HCT116 (cell line): ENCODE data around the gene GEN1.

ENCODE experiments used
- CEBPB ChIP-seq: IDR thresholded peaks from 2 replicates; pipeline ENCODE4 v1.6.1; 2012; ENCODE audit warnings: low read depth
- CTCF ChIP-seq, 3 experiments: fragments of 200-600 bp in 1 of 3; sonication (generic) in 1 of 3; IDR thresholded peaks in 2 of 3; conservative IDR thresholded peaks in 1 of 3; 2 replicates each; pipeline ENCODE4 v1.5.1; 2012 to 2017; ENCODE audit warnings: low read depth in 2 of 3, low read length in 2 of 3, antibody characterized with exemption in 1 of 3, borderline replicate concordance in 1 of 3, control low read depth in 1 of 3, mild to moderate bottlenecking in 1 of 3, mixed read lengths in 1 of 3, mixed run types in 1 of 3, moderate library complexity in 1 of 3; ENCODE audit not compliant: insufficient read depth in 1 of 3
- ELF1 ChIP-seq: IDR thresholded peaks from 2 replicates; pipeline ENCODE4 v1.6.1; 2012; ENCODE audit warnings: low read depth, borderline replicate concordance
- EZH2 ChIP-seq: fragments of 200-600 bp; sonication (generic); IDR thresholded peaks from 2 replicates; pipeline ENCODE4 v1.6.1; 2017; ENCODE audit warnings: antibody characterized with exemption, mixed run types
- POLR2A ChIP-seq: IDR thresholded peaks from 2 replicates; pipeline ENCODE4 v1.7.0; 2011; ENCODE audit warnings: borderline replicate concordance; ENCODE audit not compliant: insufficient read depth, insufficient read length; ENCODE audit errors: extremely low read depth
- POLR2AphosphoS5 ChIP-seq: IDR thresholded peaks from 2 replicates; pipeline ENCODE4 v1.6.1; 2011; ENCODE audit warnings: mild to moderate bottlenecking, low read depth, low read length, moderate library complexity
- RAD21 ChIP-seq: IDR thresholded peaks from 2 replicates; pipeline ENCODE4 v1.6.1; 2012; ENCODE audit warnings: low read depth, mild to moderate bottlenecking
- REST ChIP-seq: IDR thresholded peaks from 2 replicates; pipeline ENCODE4 v1.6.1; 2012; ENCODE audit warnings: low read depth
- SIN3A ChIP-seq: IDR thresholded peaks from 2 replicates; pipeline ENCODE4 v1.6.1; 2012; ENCODE audit warnings: low read depth
- TCF7L2 ChIP-seq: IDR thresholded peaks from 2 replicates; pipeline ENCODE4 v1.7.0; 2011; ENCODE audit warnings: borderline replicate concordance, inconsistent platforms; ENCODE audit not compliant: insufficient read depth, insufficient read length; ENCODE audit errors: extremely low read depth
- TF ChIP-seq, protein P1 (sequence below): IDR thresholded peaks from 2 replicates; pipeline ENCODE4 v1.6.1; 2011; ENCODE audit warnings: mild to moderate bottlenecking, low read length, moderate library complexity; ENCODE audit not compliant: insufficient replicate concordance; ENCODE audit errors: extremely low read depth
- TF ChIP-seq, protein P2 (sequence below): IDR thresholded peaks from 2 replicates; pipeline ENCODE4 v1.6.1; 2012

GRCh38 chr2:17813742-17814473 lies 60.0 kb downstream of the GEN1 start:
- TF ChIP-seq CTCF (IDR thresholded peaks at IDR 0.05 in 2 of 3, conservative IDR thresholded peaks at IDR 0.05 in 1 of 3; ENCODE audit: borderline replicate concordance in 1 of 3, insufficient read depth in 1 of 3, low read depth in 2 of 3, low read length in 2 of 3) = no peak
- TF ChIP-seq EZH2 = no peak
- no peak for TF ChIP-seq POLR2A
- no peak for TF ChIP-seq REST
- no peak for TF ChIP-seq TCF7L2
- no peak for TF ChIP-seq CEBPB
- TF ChIP-seq, protein P1, sequence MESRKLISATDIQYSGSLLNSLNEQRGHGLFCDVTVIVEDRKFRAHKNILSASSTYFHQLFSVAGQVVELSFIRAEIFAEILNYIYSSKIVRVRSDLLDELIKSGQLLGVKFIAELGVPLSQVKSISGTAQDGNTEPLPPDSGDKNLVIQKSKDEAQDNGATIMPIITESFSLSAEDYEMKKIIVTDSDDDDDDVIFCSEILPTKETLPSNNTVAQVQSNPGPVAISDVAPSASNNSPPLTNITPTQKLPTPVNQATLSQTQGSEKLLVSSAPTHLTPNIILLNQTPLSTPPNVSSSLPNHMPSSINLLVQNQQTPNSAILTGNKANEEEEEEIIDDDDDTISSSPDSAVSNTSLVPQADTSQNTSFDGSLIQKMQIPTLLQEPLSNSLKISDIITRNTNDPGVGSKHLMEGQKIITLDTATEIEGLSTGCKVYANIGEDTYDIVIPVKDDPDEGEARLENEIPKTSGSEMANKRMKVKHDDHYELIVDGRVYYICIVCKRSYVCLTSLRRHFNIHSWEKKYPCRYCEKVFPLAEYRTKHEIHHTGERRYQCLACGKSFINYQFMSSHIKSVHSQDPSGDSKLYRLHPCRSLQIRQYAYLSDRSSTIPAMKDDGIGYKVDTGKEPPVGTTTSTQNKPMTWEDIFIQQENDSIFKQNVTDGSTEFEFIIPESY = no peak
- no peak for TF ChIP-seq RAD21
- TF ChIP-seq, protein P2, sequence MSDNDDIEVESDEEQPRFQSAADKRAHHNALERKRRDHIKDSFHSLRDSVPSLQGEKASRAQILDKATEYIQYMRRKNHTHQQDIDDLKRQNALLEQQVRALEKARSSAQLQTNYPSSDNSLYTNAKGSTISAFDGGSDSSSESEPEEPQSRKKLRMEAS = no peak
- TF ChIP-seq SIN3A = no peak
- TF ChIP-seq ELF1 = no peak
- no peak for TF ChIP-seq POLR2AphosphoS5
